Endothelial cell of umbilical vein (primary cell): Measurements from ENCODE around the gene ZNF644. TPM values are rescaled to one million over a fixed set of nuclear protein-coding genes. Genes with fewer than 3 reads are reported as not detected.

Experiments used
- BruUV-seq: library from RNA; stranded (reverse); fragments of 400-500 nt; replicated peaks from 2 replicates; lab custom pipeline; 2021; lab: Mats Ljungman, UMichigan
- CTCF ChIA-PET: fragments of 300-600, 350-600 bp; sonication (Branson Sonifier 250); formaldehyde crosslinking; loops from one replicate; lab custom pipeline; 2021; ENCODE audit warnings: antibody characterized with exemption, inconsistent platforms; lab: Charles Lee
- POLR2A ChIA-PET: fragments of 300-600, 350-600 bp; sonication (Branson Sonifier 250); formaldehyde crosslinking; loops from one replicate; lab custom pipeline; 2021; ENCODE audit warnings: antibody characterized with exemption, inconsistent platforms; lab: Charles Lee
- DNase-seq: peaks from one replicate; pipeline ENCODE4 v3.0.0-alpha.2; 2011; ENCODE audit warnings: low read depth, low spot score
- FAIRE-seq: peaks from 2 replicates; lab custom pipeline; 2011; peaks lifted over from hg19 to GRCh38; lab: Jason Lieb, UNC
- H2AFZ ChIP-seq: 2 replicates; pipeline ENCODE4 v1.6.0; 2012; ENCODE audit warnings: low read depth, low read length, control low read depth, inconsistent platforms
- H3K27ac ChIP-seq: 2 replicates; pipeline ENCODE4 v1.5.1; 2011; ENCODE audit warnings: low read depth, mild to moderate bottlenecking, control low read depth, low read length, moderate library complexity; ENCODE audit not compliant: insufficient read depth
- H3K27me3 ChIP-seq, 2 experiments: 2 replicates each; pipeline versions ENCODE4 v1.6.0 to v1.6.1; 2011; ENCODE audit warnings: low read length in 2 of 2, mixed read lengths in 1 of 2; ENCODE audit not compliant: control insufficient read depth in 2 of 2, insufficient read depth in 2 of 2
- H3K36me3 ChIP-seq, 2 experiments: 2 replicates in 1 of 2; 3 replicates in 1 of 2; pipeline ENCODE4 v1.5.1; 2011; ENCODE audit warnings: low read length in 2 of 2, mild to moderate bottlenecking in 1 of 2, moderate library complexity in 1 of 2; ENCODE audit not compliant: control insufficient read depth in 2 of 2, insufficient read depth in 2 of 2; ENCODE audit errors: extremely low read depth in 1 of 2
- H3K4me1 ChIP-seq: 3 replicates; pipeline ENCODE4 v1.5.1; 2011; ENCODE audit warnings: mild to moderate bottlenecking, low read length; ENCODE audit not compliant: control insufficient read depth, insufficient read depth; ENCODE audit errors: extremely low read depth
- H3K4me2 ChIP-seq: 2 replicates; pipeline ENCODE4 v1.6.1; 2011; ENCODE audit warnings: low read length, control low read depth, mixed read lengths; ENCODE audit not compliant: insufficient read depth
- H3K4me3 ChIP-seq, 3 experiments: fragments of 200-600 bp in 1 of 3; sonication (generic), shearing (Covaris generic) in 1 of 3; replicated peaks in 1 of 3; 2 replicates each; pipeline ENCODE4 v1.5.1; 2011 to 2016; ENCODE audit warnings: control low read depth in 3 of 3, low read length in 3 of 3, mild to moderate bottlenecking in 2 of 3, inconsistent platforms in 1 of 3, low read depth in 1 of 3, moderate library complexity in 1 of 3; ENCODE audit not compliant: insufficient read depth in 1 of 3
- H3K79me2 ChIP-seq: 2 replicates; pipeline ENCODE4 v1.6.0; 2012; ENCODE audit warnings: low read length, inconsistent platforms; ENCODE audit not compliant: control insufficient read depth, insufficient read depth
- H3K9ac ChIP-seq: replicated peaks from 2 replicates; pipeline ENCODE3; 2011; ENCODE audit warnings: low read length, control low read depth; ENCODE audit not compliant: insufficient read depth; ENCODE audit errors: extremely low read depth
- H3K9me1 ChIP-seq: replicated peaks from 3 replicates; pipeline ENCODE4 v1.6.0; 2011; ENCODE audit warnings: mild to moderate bottlenecking, low read length; ENCODE audit not compliant: control insufficient read depth, insufficient read depth; ENCODE audit errors: extremely low read depth
- H3K9me3 ChIP-seq: replicated peaks from 2 replicates; pipeline ENCODE4 v1.5.1; 2012; ENCODE audit warnings: low read length, inconsistent platforms; ENCODE audit not compliant: control insufficient read depth, insufficient read depth
- H4K20me1 ChIP-seq: replicated peaks from 2 replicates; pipeline ENCODE3; 2011; ENCODE audit warnings: mild to moderate bottlenecking, low read length; ENCODE audit not compliant: control insufficient read depth, insufficient read depth; ENCODE audit errors: extremely low read depth
- EZH2 ChIP-seq: IDR thresholded peaks from 2 replicates; pipeline ENCODE4 v1.6.1; 2012; ENCODE audit warnings: borderline replicate concordance, low read depth, mild to moderate bottlenecking, moderate library complexity, low read length, inconsistent platforms; ENCODE audit not compliant: severe bottlenecking
- FOS ChIP-seq: IDR thresholded peaks from 2 replicates; pipeline ENCODE4 v1.6.1; 2011; ENCODE audit warnings: mild to moderate bottlenecking, low read length, moderate library complexity, borderline replicate concordance; ENCODE audit not compliant: insufficient read depth
- GATA2 ChIP-seq: IDR thresholded peaks from 2 replicates; pipeline ENCODE4 v1.7.0; 2011; ENCODE audit warnings: low read depth, mild to moderate bottlenecking, moderate library complexity, mixed read lengths, low read length; ENCODE audit not compliant: insufficient read length, insufficient read depth
- JUN ChIP-seq: IDR thresholded peaks from 2 replicates; pipeline ENCODE4 v1.6.1; 2011; ENCODE audit warnings: borderline replicate concordance, low read depth; ENCODE audit not compliant: insufficient read length, insufficient read depth
- MAX ChIP-seq: IDR thresholded peaks from 2 replicates; pipeline ENCODE4 v1.6.1; 2011; ENCODE audit not compliant: insufficient read depth, insufficient read length
- MYC ChIP-seq: IDR thresholded peaks from one replicate; pipeline ENCODE4 v1.6.1; 2011; ENCODE audit warnings: mild to moderate bottlenecking, low read depth, low read length
- POLR2A ChIP-seq: IDR thresholded peaks from 2 replicates; pipeline ENCODE4 v1.6.1; 2012; ENCODE audit warnings: low read depth, mild to moderate bottlenecking, control low read depth, low read length
- POLR2AphosphoS5 ChIP-seq: IDR thresholded peaks from 2 replicates; pipeline ENCODE4 v1.6.1; 2012; ENCODE audit warnings: low read depth, mild to moderate bottlenecking, control low read depth, low read length, moderate library complexity; ENCODE audit not compliant: insufficient read depth
- dilution Hi-C: fragments of 300-500 bp; cut with MboI; formaldehyde crosslinking; loops from one replicate; pipeline ENCODE4 v1.15.0; 2019; ENCODE audit warnings: low sequenced_read_pairs; ENCODE audit not compliant: extremely low pct_ligation_motif_present
- intact Hi-C: fragments of 100-400 bp; cut with micrococcal nuclease; formaldehyde crosslinking; loops from one replicate; pipeline ENCODE4 v1.10.0; 2022
- polyA plus RNA-seq, 4 experiments: library from polyadenylated mRNA; depleted of rRNA in 3 of 4; stranded (reverse) in 3 of 4; unstranded in 1 of 4; fragments of >200 nt; gene quantifications; 2 replicates each; pipeline versions ENCODE4 v1.2.1 to v1.2.3, GENCODE V29; 2011 to 2012; ENCODE audit warnings: missing spikeins in 1 of 4
- total RNA-seq: library from RNA; stranded (reverse); gene quantifications from 2 replicates; pipeline ENCODE4 v1.2.3, GENCODE V29; 2021

The ZNF644 gene
- total and polyA plus RNA-seq, 2 donors (not counting 3 experiments of a cell fraction or from before 2014, with no cell fraction given), result 7.2 to 47.0 TPM

DNA sequence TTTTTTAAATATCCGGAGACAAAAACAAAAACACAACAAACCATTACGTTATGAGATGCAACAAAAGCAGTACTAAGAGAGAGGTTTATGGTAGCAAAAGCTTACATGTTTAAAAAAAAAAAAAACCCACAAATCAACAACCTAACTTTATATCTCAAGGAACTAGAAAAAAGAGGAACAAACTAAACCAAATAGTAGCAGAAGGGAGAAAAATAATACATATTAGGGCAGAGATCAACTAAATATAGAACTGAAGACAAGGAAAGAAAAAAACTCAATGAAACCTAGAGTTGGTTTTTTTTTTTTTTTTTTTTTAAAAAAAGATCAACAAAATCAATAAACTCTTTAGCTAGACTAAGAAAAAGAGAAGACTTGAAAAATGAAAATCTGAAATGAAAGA, 34.9 kb downstream of the ZNF644 start:
- no peak overlapping the region for H2AFZ ChIP-seq
- H3K36me3 ChIP-seq, result no peaks in the 10 kb centered on the region
- no peak for DNase-seq
- TF ChIP-seq MAX (no peak), GATA2 (no peak), FOS (no peak), POLR2AphosphoS5 (no peak), JUN (no peak)
- H3K27me3 ChIP-seq, result no peaks in the 10 kb centered on the region
- H3K4me3 ChIP-seq, result no peak overlapping the region
- H3K4me2 ChIP-seq, result no peak overlapping the region
- intact Hi-C loops, result no loop called here
- ChIA-PET POLR2A (interaction anchor here (0.6 kb wide), 1 partner anchor 9 kb away, joined by 3 read pairs; no protein-coding TSS in a partner anchor), CTCF (interaction anchor here (0.6 to 0.8 kb wide), 3 partner anchors 18 to 425 kb away, joined by 3 to 4 read pairs (median 4); no protein-coding TSS in a partner anchor)
- no peak overlapping the region for H3K9ac ChIP-seq
- H3K79me2 ChIP-seq, result peaks cover 85% of the 10 kb centered on the region
- H4K20me1 ChIP-seq, result peaks cover 11% of the 10 kb centered on the region
- H3K27ac ChIP-seq, result no peak overlapping the region
- H3K4me1 ChIP-seq, result no peaks in the 10 kb centered on the region
- H3K9me3 ChIP-seq, result no peaks in the 10 kb centered on the region
- dilution Hi-C loops, result no loop called here
- H3K9me1 ChIP-seq, result no peaks in the 10 kb centered on the region
- FAIRE-seq, result no peak
- no TSS peak for BruUV-seq

DNA sequence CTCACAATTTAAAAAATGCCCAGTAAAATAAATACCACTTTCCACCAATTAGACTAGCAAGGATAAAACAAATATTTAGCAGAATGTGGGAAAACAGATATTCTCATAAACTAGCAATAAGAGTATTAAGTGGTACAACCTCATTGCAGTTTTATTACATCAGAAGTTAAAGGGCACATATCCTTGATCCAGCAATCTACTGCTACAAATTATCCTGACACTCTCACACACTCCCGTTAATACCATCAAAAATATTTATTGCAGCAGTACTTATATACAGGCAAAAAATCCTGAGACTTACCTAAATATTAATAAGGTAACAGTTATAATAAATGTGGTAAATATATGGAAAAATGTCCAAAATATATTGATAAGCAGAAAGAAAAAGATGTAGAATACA, 44.3 kb downstream of the ZNF644 start:
- POLR2A ChIA-PET, result no interaction called here
- no peaks in the 10 kb centered on the region for H3K4me1 ChIP-seq
- H3K27me3 ChIP-seq, result no peaks in the 10 kb centered on the region
- H3K36me3 ChIP-seq, result peaks cover 0 to 6% of the 10 kb centered on the region in 2 experiments
- no peak for TF ChIP-seq MYC
- no peak for TF ChIP-seq POLR2A
- TF ChIP-seq EZH2, result no peak
- TF ChIP-seq POLR2AphosphoS5, result no peak
- TF ChIP-seq MAX, result no peak
- CTCF ChIA-PET, result no interaction called here
- intact Hi-C loops (no loop called here), dilution Hi-C loops (no loop called here)
- H3K9me3 ChIP-seq, result no peaks in the 10 kb centered on the region
- H3K9me1 ChIP-seq, result no peaks in the 10 kb centered on the region
- peaks cover 22% of the 10 kb centered on the region for H3K79me2 ChIP-seq
- no peak overlapping the region for H3K4me2 ChIP-seq
- no peaks in the 10 kb centered on the region for H4K20me1 ChIP-seq
- BruUV-seq, result no TSS peak
- H3K27ac ChIP-seq, result no peak overlapping the region
- no peak overlapping the region for H3K4me3 ChIP-seq
- H2AFZ ChIP-seq, result no peak overlapping the region
- no peak overlapping the region for H3K9ac ChIP-seq
- FAIRE-seq (no peak), DNase-seq (no peak)
